ENCODE data around the gene USP36. TPM values are rescaled to one million over a fixed set of nuclear protein-coding genes. Genes with fewer than 3 reads are reported as not detected.

Gene USP36
- total RNA-seq, 1 experiment from 2014 or later, result 74.0 TPM

GRCh38 chr17:78853926-78854394 lies 13.3 kb upstream of the USP36 start (continued):
- TF ChIP-seq, protein P1, sequence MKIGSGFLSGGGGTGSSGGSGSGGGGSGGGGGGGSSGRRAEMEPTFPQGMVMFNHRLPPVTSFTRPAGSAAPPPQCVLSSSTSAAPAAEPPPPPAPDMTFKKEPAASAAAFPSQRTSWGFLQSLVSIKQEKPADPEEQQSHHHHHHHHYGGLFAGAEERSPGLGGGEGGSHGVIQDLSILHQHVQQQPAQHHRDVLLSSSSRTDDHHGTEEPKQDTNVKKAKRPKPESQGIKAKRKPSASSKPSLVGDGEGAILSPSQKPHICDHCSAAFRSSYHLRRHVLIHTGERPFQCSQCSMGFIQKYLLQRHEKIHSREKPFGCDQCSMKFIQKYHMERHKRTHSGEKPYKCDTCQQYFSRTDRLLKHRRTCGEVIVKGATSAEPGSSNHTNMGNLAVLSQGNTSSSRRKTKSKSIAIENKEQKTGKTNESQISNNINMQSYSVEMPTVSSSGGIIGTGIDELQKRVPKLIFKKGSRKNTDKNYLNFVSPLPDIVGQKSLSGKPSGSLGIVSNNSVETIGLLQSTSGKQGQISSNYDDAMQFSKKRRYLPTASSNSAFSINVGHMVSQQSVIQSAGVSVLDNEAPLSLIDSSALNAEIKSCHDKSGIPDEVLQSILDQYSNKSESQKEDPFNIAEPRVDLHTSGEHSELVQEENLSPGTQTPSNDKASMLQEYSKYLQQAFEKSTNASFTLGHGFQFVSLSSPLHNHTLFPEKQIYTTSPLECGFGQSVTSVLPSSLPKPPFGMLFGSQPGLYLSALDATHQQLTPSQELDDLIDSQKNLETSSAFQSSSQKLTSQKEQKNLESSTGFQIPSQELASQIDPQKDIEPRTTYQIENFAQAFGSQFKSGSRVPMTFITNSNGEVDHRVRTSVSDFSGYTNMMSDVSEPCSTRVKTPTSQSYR (CRISPR knock-in tag; IDR thresholded peaks at IDR 0.05), result no peak
- TF ChIP-seq NFATC4 (CRISPR knock-in tag; IDR thresholded peaks at IDR 0.05) (no peak), TEAD4 (CRISPR knock-in tag; IDR thresholded peaks at IDR 0.05) (no peak), CDX4 (CRISPR knock-in tag; IDR thresholded peaks at IDR 0.05; ENCODE audit: borderline replicate concordance) (no peak), NR3C1 (CRISPR knock-in tag; conservative IDR thresholded peaks at IDR 0.05; ENCODE audit: low read depth) (no peak), SOX15 (CRISPR knock-in tag; IDR thresholded peaks at IDR 0.05) (no peak)

DNA sequence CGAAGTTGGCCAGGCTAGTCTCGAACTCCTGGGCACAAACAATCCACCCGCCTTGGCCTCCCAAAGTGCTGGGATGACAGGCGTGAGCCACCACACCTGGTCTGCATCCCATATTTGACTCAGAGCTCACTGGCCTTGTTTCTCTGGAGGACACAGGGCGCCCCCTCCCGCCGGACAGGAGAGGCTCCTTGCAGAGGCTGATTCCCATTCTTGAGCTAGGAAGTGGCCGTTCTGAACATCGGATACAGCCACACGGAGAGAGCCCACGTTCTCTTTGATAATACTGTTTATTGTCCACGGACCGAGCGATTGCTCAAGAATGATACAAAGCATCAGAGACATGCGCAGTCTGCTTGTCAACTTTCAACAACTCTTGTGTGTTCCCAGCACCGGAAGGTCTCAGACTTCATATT lies 12.1 kb upstream of the USP36 start:
- H3K9me3 Mint-ChIP-seq, result no peaks in the 10 kb centered on the region
- peak; percentile 69 for ATAC-seq
- no peaks in the 10 kb centered on the region; the same call in 1 of the 2 replicates for H3K36me3 Mint-ChIP-seq
- H3K27me3 Mint-ChIP-seq (ENCODE audit: low read depth), result no peaks in the 10 kb centered on the region
- CTCF ChIA-PET, result interaction anchor here (0.5 to 1.7 kb wide), 28 partner anchors 8 to 356 kb away, joined by 3 to 27 read pairs (median 4); partner anchors contain the start of genes LGALS3BP, TIMP2 and USP36
- H3K27ac Mint-ChIP-seq, result peak overlapping the region; percentile 3; the same call in 1 of the 2 replicates
- TF ChIP-seq TP53 (CRISPR knock-in tag; IDR thresholded peaks at IDR 0.05), result no peak
- TF ChIP-seq, protein P2, sequence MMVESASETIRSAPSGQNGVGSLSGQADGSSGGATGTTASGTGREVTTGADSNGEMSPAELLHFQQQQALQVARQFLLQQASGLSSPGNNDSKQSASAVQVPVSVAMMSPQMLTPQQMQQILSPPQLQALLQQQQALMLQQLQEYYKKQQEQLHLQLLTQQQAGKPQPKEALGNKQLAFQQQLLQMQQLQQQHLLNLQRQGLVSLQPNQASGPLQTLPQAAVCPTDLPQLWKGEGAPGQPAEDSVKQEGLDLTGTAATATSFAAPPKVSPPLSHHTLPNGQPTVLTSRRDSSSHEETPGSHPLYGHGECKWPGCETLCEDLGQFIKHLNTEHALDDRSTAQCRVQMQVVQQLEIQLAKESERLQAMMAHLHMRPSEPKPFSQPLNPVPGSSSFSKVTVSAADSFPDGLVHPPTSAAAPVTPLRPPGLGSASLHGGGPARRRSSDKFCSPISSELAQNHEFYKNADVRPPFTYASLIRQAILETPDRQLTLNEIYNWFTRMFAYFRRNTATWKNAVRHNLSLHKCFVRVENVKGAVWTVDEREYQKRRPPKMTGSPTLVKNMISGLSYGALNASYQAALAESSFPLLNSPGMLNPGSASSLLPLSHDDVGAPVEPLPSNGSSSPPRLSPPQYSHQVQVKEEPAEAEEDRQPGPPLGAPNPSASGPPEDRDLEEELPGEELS (CRISPR knock-in tag; IDR thresholded peaks at IDR 0.05), result no peak
- no peak for TF ChIP-seq OVOL2 (CRISPR knock-in tag; IDR thresholded peaks at IDR 0.05; ENCODE audit: borderline replicate concordance)
- no peak for TF ChIP-seq ZNF416 (CRISPR knock-in tag; IDR thresholded peaks at IDR 0.05)
- TF ChIP-seq SOX15 (CRISPR knock-in tag; IDR thresholded peaks at IDR 0.05), result no peak
- no peak for TF ChIP-seq FOXK1 (CRISPR knock-in tag; IDR thresholded peaks at IDR 0.05)
- TF ChIP-seq EMX1 (CRISPR knock-in tag; IDR thresholded peaks at IDR 0.05), result no peak
- TF ChIP-seq ZMAT4 (CRISPR knock-in tag; IDR thresholded peaks at IDR 0.05), result no peak
- TF ChIP-seq HMGA2 (CRISPR knock-in tag; IDR thresholded peaks at IDR 0.05), result no peak
- no peak for TF ChIP-seq PRDM15 (CRISPR knock-in tag; IDR thresholded peaks at IDR 0.05)
- peaks cover 2% of the 10 kb centered on the region; the same call in 1 of the 2 replicates for H3K4me1 Mint-ChIP-seq
- H3K4me3 Mint-ChIP-seq, result no peak overlapping the region
- POLR2A ChIA-PET, result no interaction called here
- peak; percentile 52 for DNase-seq (ENCODE audit: low spot score)
